HUES6 (cell line): Measurements from ENCODE around the gene FASTKD3.
"Not testable (repeated sequence)": the region's sequence is repeated elsewhere in the genome, so short reads cannot be mapped to it uniquely, and the experiment has no call there.

ENCODE experiments used
- H3K27ac ChIP-seq: 2 replicates; pipeline ENCODE4 v1.7.0; 2013; ENCODE audit warnings: low read depth, mild to moderate bottlenecking, low read length, inconsistent platforms
- H3K27me3 ChIP-seq: 2 replicates; pipeline ENCODE4 v1.6.1; 2013; ENCODE audit warnings: low read length; ENCODE audit not compliant: control insufficient read depth, insufficient read depth
- H3K36me3 ChIP-seq: 2 replicates; pipeline ENCODE4 v1.6.1; 2013; ENCODE audit warnings: low read length; ENCODE audit not compliant: control insufficient read depth, insufficient read depth
- H3K4me1 ChIP-seq: 2 replicates; pipeline ENCODE4 v1.6.1; 2013; ENCODE audit warnings: low read length; ENCODE audit not compliant: control insufficient read depth, insufficient read depth
- H3K4me3 ChIP-seq: 2 replicates; pipeline ENCODE4 v1.5.1; 2013; ENCODE audit warnings: low read depth, low read length
- H3K9ac ChIP-seq: one replicate; pipeline ENCODE4 v1.6.1; 2013; ENCODE audit warnings: mild to moderate bottlenecking, low read length
- H3K9me3 ChIP-seq: 2 replicates; pipeline ENCODE4 v1.6.1; 2013; ENCODE audit warnings: low read depth, low read length; ENCODE audit not compliant: control insufficient read depth, insufficient read depth

FASTKD3 gene

GRCh38 chr5:7868773-7869473 lies at the start of gene FASTKD3, which contains the start of gene MTRR:
TSS of gene FASTKD3 (minus strand) at chr5:7869031. CDS start at chr5:7868083, 948 bp downstream.
TSS of gene MTRR (plus strand) at chr5:7869148. CDS start at chr5:7870795, 1,647 bp downstream.
- Histone ChIP-seq H3K27ac (peak within 1 kb of the TSS; percentile 71; the same call in 1 of the 2 replicates), H3K4me3 (peak within 1 kb of the TSS; percentile 88), H3K9me3 (no peaks in the 10 kb centered on the region), H3K4me1 (peaks cover 8% of the 10 kb centered on the region), H3K9ac (peak within 1 kb of the TSS; percentile 84), H3K27me3 (no peaks in the 10 kb centered on the region), H3K36me3 (peaks cover 42% of the 10 kb centered on the region)

- Histone ChIP-seq H3K4me1 (no peaks in the 10 kb centered on the region), H3K9ac (no peak overlapping the region), H3K9me3 (peaks cover 8% of the 10 kb centered on the region; the same call in 1 of the 2 replicates), H3K27me3 (no peaks in the 10 kb centered on the region), H3K36me3 (no peaks in the 10 kb centered on the region), H3K27ac (no peak overlapping the region), H3K4me3 (no peak overlapping the region)
These were observed 48.6 kb upstream of the FASTKD3 start for GRCh38 chr5:7917130-7918123.

GRCh38 chr5:7916171-7916804 lies 47.5 kb upstream of the FASTKD3 start:
- no peak overlapping the region for H3K4me3 ChIP-seq
- H3K36me3 ChIP-seq, result no peaks in the 10 kb centered on the region
- no peaks in the 10 kb centered on the region for H3K27me3 ChIP-seq
- peaks cover 15% of the 10 kb centered on the region for H3K9me3 ChIP-seq
- H3K9ac ChIP-seq, result no peak overlapping the region
- no peak overlapping the region for H3K27ac ChIP-seq
- no peaks in the 10 kb centered on the region for H3K4me1 ChIP-seq

GRCh38 chr5:7911429-7911771 lies 42.6 kb upstream of the FASTKD3 start:
- H3K9ac ChIP-seq, H3K4me3 ChIP-seq, H3K27me3 ChIP-seq, H3K4me1 ChIP-seq, H3K36me3 ChIP-seq, H3K27ac ChIP-seq: not testable (repeated sequence)
- peaks cover 12% of the 10 kb centered on the region for H3K9me3 ChIP-seq

- H3K9ac ChIP-seq, result no peak overlapping the region
- H3K27ac ChIP-seq, result no peak overlapping the region
- H3K36me3 ChIP-seq, result peaks cover 5% of the 10 kb centered on the region; the same call in 1 of the 2 replicates
- no peak overlapping the region for H3K4me3 ChIP-seq
- H3K4me1 ChIP-seq, result no peaks in the 10 kb centered on the region
- H3K27me3 ChIP-seq, result no peaks in the 10 kb centered on the region
- H3K9me3 ChIP-seq, result peaks cover 12% of the 10 kb centered on the region
These were observed 42.1 kb upstream of the FASTKD3 start for GRCh38 chr5:7910738-7911428.

GRCh38 chr5:7908317-7908716 lies 39.5 kb upstream of the FASTKD3 start:
- peaks cover 14% of the 10 kb centered on the region for H3K36me3 ChIP-seq
- H3K27ac ChIP-seq, result no peak overlapping the region
- H3K4me3 ChIP-seq, result no peak overlapping the region
- H3K9me3 ChIP-seq, result peaks cover 7% of the 10 kb centered on the region
- no peak overlapping the region for H3K9ac ChIP-seq
- no peaks in the 10 kb centered on the region for H3K27me3 ChIP-seq
- no peaks in the 10 kb centered on the region for H3K4me1 ChIP-seq

- H3K27ac ChIP-seq, result no peak overlapping the region
- peaks cover 16% of the 10 kb centered on the region for H3K36me3 ChIP-seq
- no peaks in the 10 kb centered on the region for H3K4me1 ChIP-seq
- H3K27me3 ChIP-seq, result no peaks in the 10 kb centered on the region
- peaks cover 7% of the 10 kb centered on the region for H3K9me3 ChIP-seq
- no peak overlapping the region for H3K9ac ChIP-seq
- H3K4me3 ChIP-seq, result no peak overlapping the region
These were observed 38.8 kb upstream of the FASTKD3 start for GRCh38 chr5:7907612-7908011.

GRCh38 chr5:7904170-7904569 lies 35.3 kb upstream of the FASTKD3 start:
- Histone ChIP-seq H3K27ac (no peak overlapping the region), H3K36me3 (peaks cover 49% of the 10 kb centered on the region), H3K4me3 (no peak overlapping the region)

GRCh38 chr5:7902666-7903625 lies 34.1 kb upstream of the FASTKD3 start:
- H3K9ac ChIP-seq, result no peak overlapping the region
- H3K9me3 ChIP-seq, result no peaks in the 10 kb centered on the region; the same call in 1 of the 2 replicates
- no peaks in the 10 kb centered on the region for H3K4me1 ChIP-seq
- H3K27me3 ChIP-seq, result no peaks in the 10 kb centered on the region
- no peak overlapping the region for H3K4me3 ChIP-seq
- peaks cover 57% of the 10 kb centered on the region for H3K36me3 ChIP-seq
- H3K27ac ChIP-seq, result no peak overlapping the region

More at GRCh38 chr5:7904170-7904569, 35.3 kb upstream of the FASTKD3 start:
- H3K27me3 ChIP-seq, result no peaks in the 10 kb centered on the region
- H3K9ac ChIP-seq, result no peak overlapping the region
- H3K9me3 ChIP-seq, result no peaks in the 10 kb centered on the region; the same call in 1 of the 2 replicates
- H3K4me1 ChIP-seq, result no peaks in the 10 kb centered on the region
